K562 (cell line): ENCODE measurements around the gene SPIRE1. TPM values are rescaled to one million over a fixed set of nuclear protein-coding genes. Genes with fewer than 3 reads are reported as not detected.
A peak's percentile ranks its signal among the peaks of the same experiment; 100 is the strongest.

Source experiments
- ATAC-seq: fragments of 200-7000 bp; cut with Tn5 transposase; 3 replicates; pipeline ENCODE4 v1.9.1; 2020; ENCODE audit warnings: moderate library complexity
- BruUV-seq: library from RNA; stranded (reverse); fragments of 400-500 nt; replicated peaks from 2 replicates; lab custom pipeline; 2021; lab: Mats Ljungman, UMichigan
- CTCF ChIA-PET: fragments of 300-600 bp; formaldehyde crosslinking; extraction: SDS; loops from one replicate; lab custom pipeline; 2021; ENCODE audit warnings: low intra/inter-chr PET ratio; lab: Yijun Ruan, JAX
- POLR2A ChIA-PET: fragments of 300-600, 350-650 bp; sonication (Branson Sonifier 250); formaldehyde crosslinking; extraction: SDS; loops from one replicate; lab custom pipeline; 2021; ENCODE audit warnings: antibody characterized with exemption, inconsistent platforms; lab: Yijun Ruan, JAX
- DNase-seq, 4 experiments: peaks; one replicate each; pipeline versions ENCODE4 v3.0.0 to v3.0.0-alpha.2; 2011 to 2018; ENCODE audit warnings: low spot score in 3 of 4, mixed read lengths in 3 of 4; ENCODE audit errors: extremely low read depth in 1 of 4
- FAIRE-seq: peaks from 2 replicates; lab custom pipeline; 2011; peaks lifted over from hg19 to GRCh38; lab: Jason Lieb, UNC
- H2AFZ ChIP-seq: 2 replicates; pipeline ENCODE4 v1.6.0; 2011; ENCODE audit warnings: low read depth, low read length, control low read depth, inconsistent platforms
- H3K27ac ChIP-seq: fragments of 200-600 bp; 3 replicates; pipeline ENCODE4 v1.8.0; 2011; ENCODE audit warnings: low read depth, mild to moderate bottlenecking, control low read depth, inconsistent platforms, low read length, moderate library complexity, mixed read lengths; ENCODE audit errors: extremely low read depth
- H3K27me3 ChIP-seq, 2 experiments: fragments of 300-600 bp in 1 of 2; 2 replicates in 1 of 2; 3 replicates in 1 of 2; pipeline versions ENCODE4 v1.6.0 to v1.8.0; 2011; ENCODE audit warnings: inconsistent platforms in 2 of 2, low read length in 2 of 2, mild to moderate bottlenecking in 1 of 2, mixed read lengths in 1 of 2, moderate library complexity in 1 of 2; ENCODE audit not compliant: control insufficient read depth in 2 of 2, insufficient read depth in 2 of 2
- H3K36me3 ChIP-seq: fragments of 300-600 bp; 3 replicates; pipeline ENCODE4 v1.8.0; 2011; ENCODE audit warnings: mild to moderate bottlenecking, low read length, inconsistent platforms; ENCODE audit not compliant: control insufficient read depth, insufficient read depth
- H3K4me1 ChIP-seq, 2 experiments: fragments of 200-600 bp in 1 of 2; replicated peaks in 1 of 2; 2 replicates in 1 of 2; 3 replicates in 1 of 2; pipeline versions ENCODE4 v1.5.1 to v1.8.0; 2011; ENCODE audit warnings: inconsistent platforms in 2 of 2, low read length in 2 of 2, mild to moderate bottlenecking in 1 of 2, mixed read lengths in 1 of 2, moderate library complexity in 1 of 2; ENCODE audit not compliant: control insufficient read depth in 2 of 2, insufficient read depth in 2 of 2
- H3K4me2 ChIP-seq: 2 replicates; pipeline ENCODE4 v1.6.1; 2011; ENCODE audit warnings: low read length, control low read depth, inconsistent platforms, mixed read lengths; ENCODE audit not compliant: insufficient read depth
- H3K4me3 ChIP-seq: fragments of 200-600 bp; sonication (generic), shearing (Covaris generic); 2 replicates; pipeline ENCODE4 v1.5.1; 2016; ENCODE audit warnings: control low read depth, inconsistent platforms
- H3K79me2 ChIP-seq: fragments of 200-600 bp; 3 replicates; pipeline ENCODE4 v1.8.0; 2011; ENCODE audit warnings: low read length, inconsistent platforms; ENCODE audit not compliant: control insufficient read depth, insufficient read depth
- H3K9ac ChIP-seq, 2 experiments: 2 replicates each; pipeline versions ENCODE4 v1.6.0 to v1.6.1; 2011; ENCODE audit warnings: low read depth in 2 of 2, low read length in 2 of 2, control low read depth in 1 of 2, inconsistent platforms in 1 of 2, mild to moderate bottlenecking in 1 of 2, mixed read lengths in 1 of 2; ENCODE audit not compliant: insufficient read depth in 1 of 2
- H3K9me1 ChIP-seq: one replicate; pipeline ENCODE4 v1.6.0; 2011; ENCODE audit warnings: inconsistent platforms, mild to moderate bottlenecking, low read length, moderate library complexity; ENCODE audit not compliant: control insufficient read depth, insufficient read depth
- H3K9me3 ChIP-seq: replicated peaks from 2 replicates; pipeline ENCODE4 v1.5.1; 2011; ENCODE audit warnings: low read depth, low read length, inconsistent platforms; ENCODE audit not compliant: control insufficient read depth, insufficient read depth
- H4K20me1 ChIP-seq: replicated peaks from 2 replicates; pipeline ENCODE4 v1.6.1; 2011; ENCODE audit warnings: low read length, inconsistent platforms, mixed read lengths; ENCODE audit not compliant: control insufficient read depth, insufficient read depth
- CEBPB ChIP-seq: fragments of 450-650 bp; IDR thresholded peaks from 2 replicates; pipeline ENCODE4 v1.6.1; 2016; ENCODE audit warnings: missing genetic modification characterization, missing compliant biosample characterization
- CEBPG ChIP-seq, 3 experiments: fragments of 200-800 bp in 1 of 3; sonication (Bioruptor generic) in 1 of 3; sonication (generic) in 1 of 3; formaldehyde crosslinking in 1 of 3; IDR thresholded peaks in 2 of 3; conservative IDR thresholded peaks in 1 of 3; 2 replicates each; pipeline versions ENCODE4 v1.6.1 to v1.8.0; 2016 to 2022; ENCODE audit warnings: missing compliant biosample characterization in 2 of 3, missing genetic modification characterization in 2 of 3, mild to moderate bottlenecking in 1 of 3, missing genetic modification reagents in 1 of 3
- HDAC3 ChIP-seq: fragments of 450-650 bp; IDR thresholded peaks from 2 replicates; pipeline ENCODE4 v1.6.1; 2018; ENCODE audit warnings: borderline replicate concordance, mild to moderate bottlenecking, moderate library complexity; ENCODE audit not compliant: partially characterized antibody
- MITF ChIP-seq: IDR thresholded peaks from 2 replicates; pipeline ENCODE4 v1.6.1; 2014; ENCODE audit warnings: antibody characterized with exemption
- SPI1 ChIP-seq: IDR thresholded peaks from 2 replicates; pipeline ENCODE4 v1.6.1; 2011; ENCODE audit warnings: low read depth, low read length, control low read depth, borderline replicate concordance
- ZNF384 ChIP-seq: IDR thresholded peaks from 2 replicates; pipeline ENCODE4 v1.6.1; 2012; ENCODE audit warnings: low read depth, low read length, improper control_type of control experiment
- ZNF766 ChIP-seq: fragments of 200-800 bp; sonication (Bioruptor generic); conservative IDR thresholded peaks from 2 replicates; pipeline ENCODE4 v1.6.1; 2016; ENCODE audit warnings: missing genetic modification characterization, missing compliant biosample characterization
- in situ Hi-C: fragments of 300-500 bp; cut with MboI; formaldehyde crosslinking; loops from 4 replicates; pipeline ENCODE4 v1.15.0; 2018; ENCODE audit warnings: inconsistent platforms, mixed read lengths
- intact Hi-C: fragments of 100-400 bp; cut with micrococcal nuclease; formaldehyde crosslinking; loops from 2 replicates; pipeline ENCODE4 v1.14.2; 2022
- polyA plus RNA-seq, 8 experiments: library from polyadenylated mRNA; depleted of rRNA in 4 of 8; stranded (reverse) in 5 of 8; unstranded in 3 of 8; fragments of >200 nt; fragmentation: Nextera tagmentation in 2 of 8; fragmentation: Illumina TruSeq in 1 of 8; extraction: Ambion mirVana in 2 of 8; extraction: Trizol in 1 of 8; gene quantifications; 2 replicates each; pipeline versions ENCODE4 v1.2.1 to v1.2.3, GENCODE V29; 2011 to 2014; ENCODE audit warnings: inconsistent platforms in 1 of 8, missing spikeins in 1 of 8
- total RNA-seq, 7 experiments: library from RNA; depleted of rRNA in 6 of 7; stranded (reverse); fragments of >200 nt in 6 of 7; fragmentation: Illumina TruSeq in 2 of 7; extraction: Trizol in 2 of 7; gene quantifications; 2 replicates each; pipeline versions ENCODE4 v1.2.1 to v1.2.3, GENCODE V29; 2011 to 2021; ENCODE audit warnings: low replicate concordance in 1 of 7

The SPIRE1 gene
- total and polyA plus RNA-seq, 9 of the 15 experiments (the other 6 are each of a cell fraction or from before 2014, with no cell fraction given) = 2.9 to 14.0 (median 10.2) TPM

GRCh38 chr18:12595571-12596255, 62.2 kb downstream of the SPIRE1 start:
- Histone ChIP-seq H3K9me3 (no peaks in the 10 kb centered on the region), H3K27me3 (no peaks in the 10 kb centered on the region), H4K20me1 (no peaks in the 10 kb centered on the region), H3K4me1 (no peaks in the 10 kb centered on the region; a peak in 2 of 5 replicates), H3K4me2 (no peak overlapping the region), H3K27ac (no peak overlapping the region), H3K4me3 (no peak overlapping the region), H2AFZ (no peak overlapping the region), H3K9me1 (no peaks in the 10 kb centered on the region), H3K79me2 (no peaks in the 10 kb centered on the region), H3K9ac (no peak overlapping the region), H3K36me3 (no peaks in the 10 kb centered on the region)
- FAIRE-seq (no peak), DNase-seq (no peak), ATAC-seq (no peak)
- intact Hi-C loops (no loop called here), in situ Hi-C loops (no loop called here)
- POLR2A ChIA-PET = no interaction called here
- 0 out of 2 replicates have a peak, but pooled peaks have one; percentile 26 for TF ChIP-seq ZNF766
- TF ChIP-seq HDAC3 = no peak
- no peak for TF ChIP-seq CEBPG (CRISPR knock-in tag; IDR thresholded peaks at IDR 0.05)
- TF ChIP-seq CEBPG (tag; conservative IDR thresholded peaks at IDR 0.05 in 1 of 2, IDR thresholded peaks at IDR 0.05 in 1 of 2) = peak; percentile 58 to 78
- no peak for TF ChIP-seq ZNF384
- TF ChIP-seq CEBPB (tag) = peak; percentile 87
- TF ChIP-seq SPI1 = peak; percentile 43; the same call in 1 of the 2 replicates
- TF ChIP-seq MITF = no peak
- CTCF ChIA-PET = no interaction called here
- BruUV-seq = no TSS peak
